Measurements from ENCODE around the gene FCN3.

- TF ChIP-seq CTCF (IDR thresholded peaks at IDR 0.05; ENCODE audit: extremely low read depth in 1 of 2, insufficient read depth in 1 of 2, low read depth in 1 of 2, low read length in 2 of 2) (no peak), MAX (IDR thresholded peaks at IDR 0.05; ENCODE audit: insufficient read depth, insufficient read length) (no peak), FOS (IDR thresholded peaks at IDR 0.05; ENCODE audit: borderline replicate concordance, insufficient read depth, low read length) (no peak), JUN (IDR thresholded peaks at IDR 0.05; ENCODE audit: borderline replicate concordance, insufficient read depth, insufficient read length, low read depth) (no peak), POLR2A (IDR thresholded peaks at IDR 0.05; ENCODE audit: low read depth, low read length) (no peak)
Measured at GRCh38 chr1:27400963-27401341, 26.3 kb upstream of the FCN3 start.
